K562 (cell line): ENCODE data around the gene TPRG1L. TPM values are rescaled to one million over a fixed set of nuclear protein-coding genes. Genes with fewer than 3 reads are reported as not detected.
A peak's percentile ranks its signal among the peaks of the same experiment; 100 is the strongest.

Experiments
- ATAC-seq: fragments of 200-7000 bp; cut with Tn5 transposase; 3 replicates; pipeline ENCODE4 v1.9.1; 2020; ENCODE audit warnings: moderate library complexity
- BruUV-seq: library from RNA; stranded (reverse); fragments of 400-500 nt; replicated peaks from 2 replicates; lab custom pipeline; 2021; lab: Mats Ljungman, UMichigan
- CTCF ChIA-PET: fragments of 300-600 bp; formaldehyde crosslinking; extraction: SDS; loops from one replicate; lab custom pipeline; 2021; ENCODE audit warnings: low intra/inter-chr PET ratio; lab: Yijun Ruan, JAX
- POLR2A ChIA-PET: fragments of 300-600, 350-650 bp; sonication (Branson Sonifier 250); formaldehyde crosslinking; extraction: SDS; loops from one replicate; lab custom pipeline; 2021; ENCODE audit warnings: antibody characterized with exemption, inconsistent platforms; lab: Yijun Ruan, JAX
- DNase-seq, 4 experiments: peaks; one replicate each; pipeline versions ENCODE4 v3.0.0 to v3.0.0-alpha.2; 2011 to 2018; ENCODE audit warnings: low spot score in 3 of 4, mixed read lengths in 3 of 4; ENCODE audit errors: extremely low read depth in 1 of 4
- FAIRE-seq: peaks from 2 replicates; lab custom pipeline; 2011; peaks lifted over from hg19 to GRCh38; lab: Jason Lieb, UNC
- H2AFZ ChIP-seq: 2 replicates; pipeline ENCODE4 v1.6.0; 2011; ENCODE audit warnings: low read depth, low read length, control low read depth, inconsistent platforms
- H3K27ac ChIP-seq: fragments of 200-600 bp; 3 replicates; pipeline ENCODE4 v1.8.0; 2011; ENCODE audit warnings: low read depth, mild to moderate bottlenecking, control low read depth, inconsistent platforms, low read length, moderate library complexity, mixed read lengths; ENCODE audit errors: extremely low read depth
- H3K27me3 ChIP-seq, 2 experiments: fragments of 300-600 bp in 1 of 2; 2 replicates in 1 of 2; 3 replicates in 1 of 2; pipeline versions ENCODE4 v1.6.0 to v1.8.0; 2011; ENCODE audit warnings: inconsistent platforms in 2 of 2, low read length in 2 of 2, mild to moderate bottlenecking in 1 of 2, mixed read lengths in 1 of 2, moderate library complexity in 1 of 2; ENCODE audit not compliant: control insufficient read depth in 2 of 2, insufficient read depth in 2 of 2
- H3K36me3 ChIP-seq: fragments of 300-600 bp; 3 replicates; pipeline ENCODE4 v1.8.0; 2011; ENCODE audit warnings: mild to moderate bottlenecking, low read length, inconsistent platforms; ENCODE audit not compliant: control insufficient read depth, insufficient read depth
- H3K4me1 ChIP-seq, 2 experiments: fragments of 200-600 bp in 1 of 2; replicated peaks in 1 of 2; 2 replicates in 1 of 2; 3 replicates in 1 of 2; pipeline versions ENCODE4 v1.5.1 to v1.8.0; 2011; ENCODE audit warnings: inconsistent platforms in 2 of 2, low read length in 2 of 2, mild to moderate bottlenecking in 1 of 2, mixed read lengths in 1 of 2, moderate library complexity in 1 of 2; ENCODE audit not compliant: control insufficient read depth in 2 of 2, insufficient read depth in 2 of 2
- H3K4me2 ChIP-seq: 2 replicates; pipeline ENCODE4 v1.6.1; 2011; ENCODE audit warnings: low read length, control low read depth, inconsistent platforms, mixed read lengths; ENCODE audit not compliant: insufficient read depth
- H3K4me3 ChIP-seq: fragments of 200-600 bp; sonication (generic), shearing (Covaris generic); 2 replicates; pipeline ENCODE4 v1.5.1; 2016; ENCODE audit warnings: control low read depth, inconsistent platforms
- H3K79me2 ChIP-seq: fragments of 200-600 bp; 3 replicates; pipeline ENCODE4 v1.8.0; 2011; ENCODE audit warnings: low read length, inconsistent platforms; ENCODE audit not compliant: control insufficient read depth, insufficient read depth
- H3K9ac ChIP-seq, 2 experiments: 2 replicates each; pipeline versions ENCODE4 v1.6.0 to v1.6.1; 2011; ENCODE audit warnings: low read depth in 2 of 2, low read length in 2 of 2, control low read depth in 1 of 2, inconsistent platforms in 1 of 2, mild to moderate bottlenecking in 1 of 2, mixed read lengths in 1 of 2; ENCODE audit not compliant: insufficient read depth in 1 of 2
- H3K9me1 ChIP-seq: one replicate; pipeline ENCODE4 v1.6.0; 2011; ENCODE audit warnings: inconsistent platforms, mild to moderate bottlenecking, low read length, moderate library complexity; ENCODE audit not compliant: control insufficient read depth, insufficient read depth
- H3K9me3 ChIP-seq: replicated peaks from 2 replicates; pipeline ENCODE4 v1.5.1; 2011; ENCODE audit warnings: low read depth, low read length, inconsistent platforms; ENCODE audit not compliant: control insufficient read depth, insufficient read depth
- H4K20me1 ChIP-seq: replicated peaks from 2 replicates; pipeline ENCODE4 v1.6.1; 2011; ENCODE audit warnings: low read length, inconsistent platforms, mixed read lengths; ENCODE audit not compliant: control insufficient read depth, insufficient read depth
- ARNT ChIP-seq, 2 experiments: fragments of 450-650 bp; IDR thresholded peaks; 2 replicates each; pipeline ENCODE4 v1.6.1; 2016; ENCODE audit warnings: mild to moderate bottlenecking in 1 of 2
- CEBPB ChIP-seq: fragments of 450-650 bp; IDR thresholded peaks from 2 replicates; pipeline ENCODE4 v1.6.1; 2016; ENCODE audit warnings: missing genetic modification characterization, missing compliant biosample characterization
- DNMT1 ChIP-seq: fragments of 450-650 bp; IDR thresholded peaks from 2 replicates; pipeline ENCODE4 v1.6.1; 2016; ENCODE audit warnings: antibody characterized with exemption, mild to moderate bottlenecking
- HEY1 ChIP-seq: fragments of 250-450 bp; sonication (Bioruptor Pico); IDR thresholded peaks from 2 replicates; pipeline ENCODE4 v1.5.0; 2020; ENCODE audit warnings: mild to moderate bottlenecking, moderate library complexity, borderline replicate concordance
- RBFOX2 ChIP-seq: fragments of 200-400 bp; formaldehyde crosslinking; IDR thresholded peaks from 2 replicates; pipeline ENCODE4 v1.6.1; 2017; ENCODE audit warnings: low read depth, mild to moderate bottlenecking, low read length, moderate library complexity
- TRIM28 ChIP-seq: fragments of 450-650 bp; IDR thresholded peaks from 2 replicates; pipeline ENCODE4 v1.6.1; 2017
- WGBS: fragments of 100-300 bp; shearing (Covaris generic); methylation state at CpG from one replicate; pipeline ENCODE4 v1.1.6; 2016; ENCODE audit warnings: low coverage, mixed read lengths; ENCODE audit not compliant: insufficient coverage; ENCODE audit errors: missing lambda C conversion rate; 5-methylcytosine and 5-hydroxymethylcytosine counted together
- in situ Hi-C: fragments of 300-500 bp; cut with MboI; formaldehyde crosslinking; loops from 4 replicates; pipeline ENCODE4 v1.15.0; 2018; ENCODE audit warnings: inconsistent platforms, mixed read lengths
- intact Hi-C: fragments of 100-400 bp; cut with micrococcal nuclease; formaldehyde crosslinking; loops from 2 replicates; pipeline ENCODE4 v1.14.2; 2022
- polyA plus RNA-seq, 8 experiments: library from polyadenylated mRNA; depleted of rRNA in 4 of 8; stranded (reverse) in 5 of 8; unstranded in 3 of 8; fragments of >200 nt; fragmentation: Nextera tagmentation in 2 of 8; fragmentation: Illumina TruSeq in 1 of 8; extraction: Ambion mirVana in 2 of 8; extraction: Trizol in 1 of 8; gene quantifications; 2 replicates each; pipeline versions ENCODE4 v1.2.1 to v1.2.3, GENCODE V29; 2011 to 2014; ENCODE audit warnings: inconsistent platforms in 1 of 8, missing spikeins in 1 of 8
- total RNA-seq, 7 experiments: library from RNA; depleted of rRNA in 6 of 7; stranded (reverse); fragments of >200 nt in 6 of 7; fragmentation: Illumina TruSeq in 2 of 7; extraction: Trizol in 2 of 7; gene quantifications; 2 replicates each; pipeline versions ENCODE4 v1.2.1 to v1.2.3, GENCODE V29; 2011 to 2021; ENCODE audit warnings: low replicate concordance in 1 of 7
- TF ChIP-seq, protein P1 (sequence below), 2 experiments: fragments of 450-650 bp; IDR thresholded peaks; 2 replicates each; pipeline ENCODE4 v1.6.1; 2018; ENCODE audit warnings: mild to moderate bottlenecking in 2 of 2, low read depth in 1 of 2; ENCODE audit not compliant: partially characterized antibody in 2 of 2
- TF ChIP-seq, protein P2 (sequence below): sonication (generic); formaldehyde crosslinking; IDR thresholded peaks from 2 replicates; pipeline ENCODE4 v1.8.0; 2022; ENCODE audit warnings: mild to moderate bottlenecking, low read depth, missing genetic modification reagents

TPRG1L gene
- total and polyA plus RNA-seq, 9 of the 15 experiments (the other 6 are each of a cell fraction or from before 2014, with no cell fraction given) = 1.6 to 11.0 (median 6.2) TPM

DNA sequence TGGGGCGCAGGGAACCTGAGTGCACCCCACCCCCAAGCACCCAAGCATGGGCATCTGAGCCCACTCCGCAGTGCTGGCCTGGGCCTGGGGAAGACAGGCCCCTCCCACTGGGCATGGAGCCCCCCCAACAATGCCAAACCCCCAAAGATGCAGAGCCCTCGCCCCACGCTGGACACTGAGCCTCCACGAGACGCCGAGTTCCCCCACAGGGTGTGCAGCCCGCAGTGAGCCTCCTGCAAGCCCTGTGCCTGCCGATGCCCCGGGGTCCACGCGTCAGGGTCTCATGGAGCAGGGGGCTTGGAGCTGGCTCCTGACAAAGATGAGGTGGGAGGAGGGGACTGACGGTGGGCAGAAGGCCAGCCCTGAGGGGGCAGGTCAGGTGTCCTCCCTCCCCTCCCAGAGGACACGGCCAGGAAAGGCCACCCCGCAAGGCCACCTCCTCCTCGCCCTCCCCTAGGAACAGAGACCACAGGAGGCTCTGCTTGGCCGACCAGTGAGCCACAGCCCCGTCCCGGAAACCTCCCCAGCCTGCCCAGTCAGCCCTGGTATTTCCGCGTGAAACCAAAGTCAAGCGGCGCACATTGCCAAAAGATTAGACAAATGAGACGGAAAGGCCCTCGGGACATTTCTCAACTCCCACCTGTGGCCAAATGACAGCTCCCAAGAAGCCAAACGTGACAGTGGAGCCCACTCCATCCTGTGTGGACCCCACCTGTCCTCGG is 46.9 kb upstream of the TPRG1L start:
- peaks cover 0 to 8% of the 10 kb centered on the region in 2 experiments; a peak in 3 of 5 replicates for H3K4me1 ChIP-seq
- H3K36me3 ChIP-seq = no peaks in the 10 kb centered on the region
- POLR2A ChIA-PET = interaction anchor here (0.6 kb wide), 1 partner anchor 329 kb away, joined by 3 read pairs; no protein-coding TSS in a partner anchor
- H3K27me3 ChIP-seq = peaks cover 9 to 28% of the 10 kb centered on the region in 2 experiments; a peak in 4 of 5 replicates
- no peak overlapping the region for H2AFZ ChIP-seq
- H3K9me3 ChIP-seq = no peaks in the 10 kb centered on the region; the same call in 1 of the 2 replicates
- CTCF ChIA-PET = no interaction called here
- H3K9ac ChIP-seq = no peak overlapping the region
- H3K4me3 ChIP-seq = no peak overlapping the region
- no peaks in the 10 kb centered on the region for H3K9me1 ChIP-seq
- no peak overlapping the region for H3K27ac ChIP-seq
- H4K20me1 ChIP-seq = 0 out of 2 replicates have a peak, but pooled peaks cover 7% of the 10 kb centered on the region
- no peak for ATAC-seq
- intact Hi-C loops = no loop called here
- no peaks in the 10 kb centered on the region for H3K79me2 ChIP-seq
- no peak for DNase-seq
- 0 out of 2 replicates have a peak, but pooled peaks have one; percentile 6 for TF ChIP-seq RBFOX2
- no peak for TF ChIP-seq DNMT1
- WGBS = 6% methylated on average over 26 of the region's 27 CpGs
- no peak for FAIRE-seq
- in situ Hi-C loops = no loop called here
- H3K4me2 ChIP-seq = no peak overlapping the region
- BruUV-seq = no TSS peak

DNA sequence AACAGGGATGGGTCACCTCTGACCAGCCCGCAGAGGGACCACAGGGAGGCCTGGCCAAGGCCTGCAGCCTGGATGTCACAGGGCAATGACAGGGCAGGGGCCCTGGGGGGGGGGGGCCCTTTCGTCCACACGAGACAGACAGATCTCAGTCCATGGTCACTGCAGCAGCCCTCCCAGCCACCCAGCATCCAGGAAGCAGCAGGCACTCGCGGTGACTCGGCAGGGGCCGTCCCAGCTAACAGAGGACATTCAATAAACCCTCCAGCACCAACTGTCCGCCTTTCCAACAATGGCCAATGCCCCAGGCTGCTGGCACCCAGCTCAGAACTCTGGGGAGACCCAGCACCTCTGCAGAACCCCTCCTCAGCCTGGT is 46.4 kb upstream of the TPRG1L start:
- Histone ChIP-seq H3K4me3 (no peak overlapping the region), H3K27ac (no peak overlapping the region), H3K9me3 (no peaks in the 10 kb centered on the region; the same call in 1 of the 2 replicates), H3K9me1 (no peaks in the 10 kb centered on the region), H3K79me2 (no peaks in the 10 kb centered on the region), H4K20me1 (0 out of 2 replicates have a peak, but pooled peaks cover 7% of the 10 kb centered on the region), H3K4me2 (no peak overlapping the region), H3K36me3 (no peaks in the 10 kb centered on the region), H2AFZ (no peak overlapping the region), H3K4me1 (peaks cover 0 to 8% of the 10 kb centered on the region in 2 experiments; a peak in 3 of 5 replicates), H3K27me3 (peaks cover 9 to 32% of the 10 kb centered on the region in 2 experiments; a peak in 4 of 5 replicates), H3K9ac (no peak overlapping the region)
- ChIA-PET POLR2A (interaction anchor here (0.6 kb wide), 2 partner anchors 329 to 1955 kb away, joined by 3 read pairs; no protein-coding TSS in a partner anchor), CTCF (no interaction called here)
- in situ Hi-C loops (no loop called here), intact Hi-C loops (no loop called here)
- DNase-seq (no peak), FAIRE-seq (no peak), ATAC-seq (no peak)
- 3% methylated on average over 7 of the region's 8 CpGs for WGBS
- BruUV-seq = no TSS peak
- TF ChIP-seq TRIM28 = no peak
- TF ChIP-seq, protein P1, sequence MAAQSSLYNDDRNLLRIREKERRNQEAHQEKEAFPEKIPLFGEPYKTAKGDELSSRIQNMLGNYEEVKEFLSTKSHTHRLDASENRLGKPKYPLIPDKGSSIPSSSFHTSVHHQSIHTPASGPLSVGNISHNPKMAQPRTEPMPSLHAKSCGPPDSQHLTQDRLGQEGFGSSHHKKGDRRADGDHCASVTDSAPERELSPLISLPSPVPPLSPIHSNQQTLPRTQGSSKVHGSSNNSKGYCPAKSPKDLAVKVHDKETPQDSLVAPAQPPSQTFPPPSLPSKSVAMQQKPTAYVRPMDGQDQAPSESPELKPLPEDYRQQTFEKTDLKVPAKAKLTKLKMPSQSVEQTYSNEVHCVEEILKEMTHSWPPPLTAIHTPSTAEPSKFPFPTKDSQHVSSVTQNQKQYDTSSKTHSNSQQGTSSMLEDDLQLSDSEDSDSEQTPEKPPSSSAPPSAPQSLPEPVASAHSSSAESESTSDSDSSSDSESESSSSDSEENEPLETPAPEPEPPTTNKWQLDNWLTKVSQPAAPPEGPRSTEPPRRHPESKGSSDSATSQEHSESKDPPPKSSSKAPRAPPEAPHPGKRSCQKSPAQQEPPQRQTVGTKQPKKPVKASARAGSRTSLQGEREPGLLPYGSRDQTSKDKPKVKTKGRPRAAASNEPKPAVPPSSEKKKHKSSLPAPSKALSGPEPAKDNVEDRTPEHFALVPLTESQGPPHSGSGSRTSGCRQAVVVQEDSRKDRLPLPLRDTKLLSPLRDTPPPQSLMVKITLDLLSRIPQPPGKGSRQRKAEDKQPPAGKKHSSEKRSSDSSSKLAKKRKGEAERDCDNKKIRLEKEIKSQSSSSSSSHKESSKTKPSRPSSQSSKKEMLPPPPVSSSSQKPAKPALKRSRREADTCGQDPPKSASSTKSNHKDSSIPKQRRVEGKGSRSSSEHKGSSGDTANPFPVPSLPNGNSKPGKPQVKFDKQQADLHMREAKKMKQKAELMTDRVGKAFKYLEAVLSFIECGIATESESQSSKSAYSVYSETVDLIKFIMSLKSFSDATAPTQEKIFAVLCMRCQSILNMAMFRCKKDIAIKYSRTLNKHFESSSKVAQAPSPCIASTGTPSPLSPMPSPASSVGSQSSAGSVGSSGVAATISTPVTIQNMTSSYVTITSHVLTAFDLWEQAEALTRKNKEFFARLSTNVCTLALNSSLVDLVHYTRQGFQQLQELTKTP (IDR thresholded peaks at IDR 0.05; ENCODE audit: low read depth in 1 of 2, partially characterized antibody in 2 of 2) = no peak
- no peak for TF ChIP-seq CEBPB
- TF ChIP-seq, protein P2, sequence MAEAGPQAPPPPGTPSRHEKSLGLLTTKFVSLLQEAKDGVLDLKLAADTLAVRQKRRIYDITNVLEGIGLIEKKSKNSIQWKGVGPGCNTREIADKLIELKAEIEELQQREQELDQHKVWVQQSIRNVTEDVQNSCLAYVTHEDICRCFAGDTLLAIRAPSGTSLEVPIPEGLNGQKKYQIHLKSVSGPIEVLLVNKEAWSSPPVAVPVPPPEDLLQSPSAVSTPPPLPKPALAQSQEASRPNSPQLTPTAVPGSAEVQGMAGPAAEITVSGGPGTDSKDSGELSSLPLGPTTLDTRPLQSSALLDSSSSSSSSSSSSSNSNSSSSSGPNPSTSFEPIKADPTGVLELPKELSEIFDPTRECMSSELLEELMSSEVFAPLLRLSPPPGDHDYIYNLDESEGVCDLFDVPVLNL (CRISPR knock-in tag) = no peak
- TF ChIP-seq HEY1 (CRISPR knock-in tag) = no peak
- TF ChIP-seq ARNT (IDR thresholded peaks at IDR 0.05) = no peak
